A549 treated with Hydrocortisone at 1 μM for 4 hours (cell line): ENCODE results near the gene STAT6. TPM values are rescaled to one million over a fixed set of nuclear protein-coding genes. Genes with fewer than 3 reads are reported as not detected.

Experiments used
- total RNA-seq: library from RNA; stranded (reverse); fragments of 200-300 nt; extraction: Qiagen RNA extraction; gene quantifications from 5 replicates; pipeline ENCODE4 v1.2.3, GENCODE V29; 2022

The STAT6 gene, protein sequence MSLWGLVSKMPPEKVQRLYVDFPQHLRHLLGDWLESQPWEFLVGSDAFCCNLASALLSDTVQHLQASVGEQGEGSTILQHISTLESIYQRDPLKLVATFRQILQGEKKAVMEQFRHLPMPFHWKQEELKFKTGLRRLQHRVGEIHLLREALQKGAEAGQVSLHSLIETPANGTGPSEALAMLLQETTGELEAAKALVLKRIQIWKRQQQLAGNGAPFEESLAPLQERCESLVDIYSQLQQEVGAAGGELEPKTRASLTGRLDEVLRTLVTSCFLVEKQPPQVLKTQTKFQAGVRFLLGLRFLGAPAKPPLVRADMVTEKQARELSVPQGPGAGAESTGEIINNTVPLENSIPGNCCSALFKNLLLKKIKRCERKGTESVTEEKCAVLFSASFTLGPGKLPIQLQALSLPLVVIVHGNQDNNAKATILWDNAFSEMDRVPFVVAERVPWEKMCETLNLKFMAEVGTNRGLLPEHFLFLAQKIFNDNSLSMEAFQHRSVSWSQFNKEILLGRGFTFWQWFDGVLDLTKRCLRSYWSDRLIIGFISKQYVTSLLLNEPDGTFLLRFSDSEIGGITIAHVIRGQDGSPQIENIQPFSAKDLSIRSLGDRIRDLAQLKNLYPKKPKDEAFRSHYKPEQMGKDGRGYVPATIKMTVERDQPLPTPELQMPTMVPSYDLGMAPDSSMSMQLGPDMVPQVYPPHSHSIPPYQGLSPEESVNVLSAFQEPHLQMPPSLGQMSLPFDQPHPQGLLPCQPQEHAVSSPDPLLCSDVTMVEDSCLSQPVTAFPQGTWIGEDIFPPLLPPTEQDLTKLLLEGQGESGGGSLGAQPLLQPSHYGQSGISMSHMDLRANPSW
- total RNA-seq = 41.7 to 48.9 TPM (median 46.6 TPM) in 5 replicates

DNA sequence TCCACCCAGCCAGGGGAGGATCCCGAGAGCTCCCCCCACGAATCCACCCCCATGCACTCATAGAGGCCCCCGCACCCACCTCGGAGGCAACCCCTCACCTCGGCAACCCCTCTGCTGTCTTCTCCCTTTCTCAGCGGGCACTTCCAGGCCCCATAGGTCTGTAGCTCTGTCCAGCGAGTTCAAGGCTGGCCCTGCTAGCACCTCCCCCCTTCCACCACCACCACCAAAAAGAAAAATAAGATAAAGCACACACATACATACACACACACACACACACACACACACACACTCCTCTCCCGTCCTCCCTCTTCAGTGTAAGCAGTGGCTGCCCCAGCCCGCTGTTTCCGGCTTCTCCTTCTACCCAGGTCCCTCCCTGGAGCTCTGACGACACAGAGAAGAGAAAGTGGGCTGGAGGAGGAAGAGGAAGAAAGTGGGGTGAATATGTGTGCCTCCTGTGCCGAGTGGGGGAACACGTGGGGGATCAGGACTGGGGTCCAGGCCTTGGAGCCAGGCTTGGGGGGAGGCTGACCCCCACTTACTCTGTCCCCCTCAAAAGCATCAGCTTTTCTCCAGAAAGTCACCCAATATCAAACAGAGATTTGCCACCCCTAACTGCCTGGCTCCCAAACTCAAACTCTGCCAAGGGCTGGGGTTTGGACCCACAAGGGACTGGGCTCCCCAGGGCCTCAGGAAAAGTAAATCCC, at the start of gene STAT6:
Gene STAT6 (minus strand): TSS at position 332 of the 704 bp plus-strand sequence. CDS start 3,084 bp downstream, outside the sequence.

DNA sequence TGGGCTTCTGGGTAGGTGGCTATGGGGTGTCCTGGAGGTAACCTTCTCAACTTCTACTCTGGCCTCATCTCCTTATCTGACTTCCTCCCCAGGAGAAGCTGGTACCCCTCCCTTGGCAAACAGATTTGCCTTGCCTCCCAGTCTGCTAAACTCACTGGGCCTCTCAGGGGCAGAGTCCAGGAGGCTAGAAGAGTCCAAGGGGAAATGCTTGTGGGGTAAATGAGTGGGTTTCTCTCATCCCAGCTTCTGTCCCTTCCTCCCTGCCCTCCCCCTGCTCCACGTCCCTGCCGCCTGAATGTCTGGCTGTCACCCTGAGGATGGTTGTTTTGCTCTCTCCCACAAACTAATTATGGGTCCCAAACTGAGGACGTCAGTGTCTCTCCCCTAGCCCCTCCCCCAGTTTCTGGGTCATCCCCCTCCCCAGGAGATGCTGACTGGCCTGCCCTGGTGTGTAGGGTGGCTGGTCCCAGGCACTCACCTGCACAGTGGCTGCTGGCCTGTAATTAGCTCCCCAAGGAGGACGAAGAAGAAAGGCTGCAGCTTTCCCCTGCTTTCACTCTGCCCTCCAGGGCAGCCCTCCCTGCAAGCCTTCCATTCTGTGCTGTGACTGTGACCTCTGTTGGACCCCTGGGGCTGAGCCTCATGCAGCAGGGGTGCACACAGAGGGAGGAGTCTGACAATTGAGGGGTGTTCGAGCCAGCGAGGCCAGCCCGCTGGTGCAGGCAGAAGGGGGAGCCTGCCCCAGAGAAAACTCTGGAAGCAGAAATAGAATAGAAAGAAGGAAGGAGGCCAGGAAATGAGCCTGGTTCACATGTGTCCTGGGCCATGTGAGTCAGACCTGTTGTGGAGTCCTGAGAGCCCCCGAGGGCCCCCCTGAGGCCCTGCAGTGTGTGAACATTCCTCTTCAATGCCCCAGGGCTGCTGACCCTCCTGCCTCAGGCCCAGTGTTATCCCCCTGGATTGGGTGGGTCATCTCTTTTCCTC, 36.1 kb upstream of the STAT6 start, which contains the start of gene LRP1-AS:
Gene LRP1-AS (minus strand): TSS at position 659 of the 984 bp plus-strand sequence.

GRCh38 chr12:57127726-57128518, 16.8 kb upstream of the STAT6 start, which contains the start of gene LRP1:
LRP1 (plus strand) TSS chr12:57128483; CDS start chr12:57128965, 482 bp downstream.

GRCh38 chr12:57088354-57089270, 22.6 kb downstream of the STAT6 start, which contains the start of gene NAB2:
NAB2 (plus strand) TSS chr12:57089114; CDS start chr12:57089272, 158 bp downstream.

DNA sequence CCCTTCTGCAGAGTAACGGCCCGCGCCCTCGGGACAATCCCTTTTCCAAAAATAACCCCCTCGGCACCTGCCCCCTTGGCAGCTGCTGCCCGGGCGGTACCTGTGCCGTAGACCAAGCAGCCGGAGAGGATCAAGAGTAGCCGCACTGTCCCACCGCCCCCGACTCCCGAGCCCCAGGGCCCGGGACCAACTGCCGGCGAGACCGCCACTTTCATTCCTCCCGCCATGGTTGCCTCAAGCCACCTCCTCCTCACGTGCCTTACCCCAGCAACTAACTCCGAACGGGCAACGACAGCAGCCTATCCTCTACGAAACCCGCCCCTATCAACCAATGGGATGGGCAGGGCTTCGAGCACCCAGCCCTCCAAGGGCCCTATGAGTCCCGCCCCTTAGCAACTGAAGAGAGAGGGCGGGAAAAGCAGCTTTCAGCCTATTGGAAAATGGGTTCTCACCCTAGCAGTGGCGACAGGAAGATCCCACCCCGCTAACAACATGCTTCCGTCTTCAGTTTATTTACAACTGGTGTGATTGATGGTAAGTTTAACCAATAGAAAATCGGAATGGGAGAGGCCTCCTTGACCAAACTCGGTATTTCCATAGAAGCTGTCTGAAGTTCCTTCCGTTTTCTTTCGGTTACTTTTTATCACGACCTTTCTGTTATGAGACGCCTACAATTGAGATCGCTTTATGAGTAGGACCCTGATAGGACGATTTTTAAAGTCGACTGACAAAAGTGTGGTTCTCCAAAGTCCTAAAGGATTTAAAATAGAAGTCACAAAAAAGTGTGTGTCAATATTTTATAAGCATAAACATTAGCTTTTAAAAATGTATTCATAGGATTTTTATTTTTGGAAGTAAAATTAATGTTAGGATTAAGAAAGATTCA, 32.4 kb downstream of the STAT6 start, which contains the start of gene NEMP1:
Gene NEMP1 (minus strand): TSS at position 273 of the 886 bp plus-strand sequence. CDS start 46 bp downstream, at position 227.

GRCh38 chr12:57049890-57050289, 61.3 kb downstream of the STAT6 start, which contains the start of gene MYO1A:
MYO1A (minus strand) TSS chr12:57050129; CDS start chr12:57048323, 1,806 bp downstream.

Other genes starting within 250 kb of the STAT6 start
- 0.06 TPM in 1 of 5 replicates, not detected in the others for gene SDR9C7, start 177.0 kb downstream of the STAT6 start, total RNA-seq
- gene RDH16, start 153.8 kb downstream of the STAT6 start, total RNA-seq = 0.12 to 0.22 TPM (median 0.15 TPM) in 5 replicates
- gene ZBTB39, start 104.8 kb downstream of the STAT6 start, total RNA-seq = 3.9 to 6.7 TPM (median 5.5 TPM) in 5 replicates
- gene TAC3, start 94.8 kb downstream of the STAT6 start, total RNA-seq = 0.15 to 0.18 TPM in 2 of 5 replicates, not detected in the others
- gene MYO1A, start 61.2 kb downstream of the STAT6 start, total RNA-seq = 0.21 to 0.40 TPM (median 0.23 TPM) in 5 replicates
- 14.0 to 19.3 TPM (median 15.1 TPM) in 5 replicates for gene NEMP1, start 32.6 kb downstream of the STAT6 start, total RNA-seq
- 13.6 to 18.4 TPM (median 15.2 TPM) in 5 replicates for gene NAB2, start 22.2 kb downstream of the STAT6 start, total RNA-seq
- 12.2 to 18.6 TPM (median 13.7 TPM) in 5 replicates for gene LRP1, start 17.1 kb upstream of the STAT6 start, total RNA-seq
- gene LRP1-AS, start 36.3 kb upstream of the STAT6 start, total RNA-seq = not detected in 5 replicates
- gene NXPH4, start 105.4 kb upstream of the STAT6 start, total RNA-seq = 4.1 to 6.0 TPM (median 5.1 TPM) in 5 replicates
- 112 to 153 TPM (median 121 TPM) in 5 replicates for gene SHMT2, start 118.3 kb upstream of the STAT6 start, total RNA-seq
- 0.18 to 0.36 TPM (median 0.30 TPM) in 5 replicates for gene STAC3, start 139.8 kb upstream of the STAT6 start, total RNA-seq